Chondrocyte (in vitro differentiated cells): ENCODE data around the gene CYTH3. TPM values are rescaled to one million over a fixed set of nuclear protein-coding genes. Genes with fewer than 3 reads are reported as not detected.
"Not testable (repeated sequence)": the region's sequence is repeated elsewhere in the genome, so short reads cannot be mapped to it uniquely, and the experiment has no call there.

ENCODE experiments used
- DNase-seq: peaks from one replicate; pipeline ENCODE4 v3.0.0; 2021; ENCODE audit warnings: mixed read lengths, low spot score
- H3K27ac Mint-ChIP-seq: one replicate; pipeline ENCODE4 v1.8.0; 2021; ENCODE audit warnings: mild to moderate bottlenecking, moderate library complexity, mixed read lengths; ENCODE audit not compliant: unreplicated experiment
- H3K27me3 Mint-ChIP-seq: 2 replicates; pipeline ENCODE4 v1.8.0; 2021; ENCODE audit warnings: low read depth, mixed read lengths
- H3K36me3 Mint-ChIP-seq: 2 replicates; pipeline ENCODE4 v1.8.0; 2021; ENCODE audit warnings: low read depth, mixed read lengths
- H3K4me1 Mint-ChIP-seq: 2 replicates; pipeline ENCODE4 v1.8.0; 2021; ENCODE audit warnings: low read depth, mild to moderate bottlenecking, mixed read lengths
- H3K4me3 Mint-ChIP-seq: one replicate; pipeline ENCODE4 v1.8.0; 2021; ENCODE audit warnings: mild to moderate bottlenecking, moderate library complexity, mixed read lengths; ENCODE audit not compliant: unreplicated experiment
- H3K9me3 Mint-ChIP-seq: 2 replicates; pipeline ENCODE4 v1.8.0; 2021; ENCODE audit warnings: low read depth, mixed read lengths
- total RNA-seq: library from RNA; stranded (reverse); gene quantifications from 3 replicates; pipeline ENCODE4 v1.2.1, GENCODE V29; 2021
- TF ChIP-seq, protein P1 (sequence below): fragments of 200-600 bp; sonication (generic); IDR thresholded peaks from 2 replicates; pipeline ENCODE4 v1.5.0; 2021; ENCODE audit warnings: antibody characterized with exemption, mild to moderate bottlenecking, moderate library complexity

CYTH3 gene
- total RNA-seq, 1 donor from 2014 or later = 58.4 TPM

DNA sequence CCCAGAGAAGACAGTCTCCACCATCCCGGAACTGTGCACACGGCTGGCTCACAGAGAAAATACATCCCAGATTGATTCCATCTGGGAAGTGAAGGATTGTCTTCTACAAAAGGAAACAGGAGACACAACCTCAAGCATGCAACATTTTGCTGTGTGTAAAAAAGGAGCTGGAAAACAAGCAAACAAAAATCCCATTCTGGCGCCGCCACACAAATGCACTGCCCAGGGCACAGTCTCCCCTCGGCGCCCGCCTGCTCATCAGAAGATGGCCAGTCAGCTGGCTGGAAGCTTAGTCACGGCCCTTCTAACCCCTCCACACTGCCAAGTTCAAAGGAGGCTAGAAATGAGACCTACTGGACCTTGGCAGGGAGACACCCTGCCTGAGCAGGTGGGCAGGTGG, 14.1 kb upstream of the CYTH3 start:
- no peak for DNase-seq
- Mint-ChIP-seq H3K4me3 (no peak overlapping the region), H3K36me3 (no peaks in the 10 kb centered on the region), H3K9me3 (peaks cover 4% of the 10 kb centered on the region), H3K27ac (no peak overlapping the region), H3K27me3 (no peaks in the 10 kb centered on the region), H3K4me1 (peaks cover 29% of the 10 kb centered on the region)
- TF ChIP-seq, protein P1, sequence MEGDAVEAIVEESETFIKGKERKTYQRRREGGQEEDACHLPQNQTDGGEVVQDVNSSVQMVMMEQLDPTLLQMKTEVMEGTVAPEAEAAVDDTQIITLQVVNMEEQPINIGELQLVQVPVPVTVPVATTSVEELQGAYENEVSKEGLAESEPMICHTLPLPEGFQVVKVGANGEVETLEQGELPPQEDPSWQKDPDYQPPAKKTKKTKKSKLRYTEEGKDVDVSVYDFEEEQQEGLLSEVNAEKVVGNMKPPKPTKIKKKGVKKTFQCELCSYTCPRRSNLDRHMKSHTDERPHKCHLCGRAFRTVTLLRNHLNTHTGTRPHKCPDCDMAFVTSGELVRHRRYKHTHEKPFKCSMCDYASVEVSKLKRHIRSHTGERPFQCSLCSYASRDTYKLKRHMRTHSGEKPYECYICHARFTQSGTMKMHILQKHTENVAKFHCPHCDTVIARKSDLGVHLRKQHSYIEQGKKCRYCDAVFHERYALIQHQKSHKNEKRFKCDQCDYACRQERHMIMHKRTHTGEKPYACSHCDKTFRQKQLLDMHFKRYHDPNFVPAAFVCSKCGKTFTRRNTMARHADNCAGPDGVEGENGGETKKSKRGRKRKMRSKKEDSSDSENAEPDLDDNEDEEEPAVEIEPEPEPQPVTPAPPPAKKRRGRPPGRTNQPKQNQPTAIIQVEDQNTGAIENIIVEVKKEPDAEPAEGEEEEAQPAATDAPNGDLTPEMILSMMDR = no peak

DNA sequence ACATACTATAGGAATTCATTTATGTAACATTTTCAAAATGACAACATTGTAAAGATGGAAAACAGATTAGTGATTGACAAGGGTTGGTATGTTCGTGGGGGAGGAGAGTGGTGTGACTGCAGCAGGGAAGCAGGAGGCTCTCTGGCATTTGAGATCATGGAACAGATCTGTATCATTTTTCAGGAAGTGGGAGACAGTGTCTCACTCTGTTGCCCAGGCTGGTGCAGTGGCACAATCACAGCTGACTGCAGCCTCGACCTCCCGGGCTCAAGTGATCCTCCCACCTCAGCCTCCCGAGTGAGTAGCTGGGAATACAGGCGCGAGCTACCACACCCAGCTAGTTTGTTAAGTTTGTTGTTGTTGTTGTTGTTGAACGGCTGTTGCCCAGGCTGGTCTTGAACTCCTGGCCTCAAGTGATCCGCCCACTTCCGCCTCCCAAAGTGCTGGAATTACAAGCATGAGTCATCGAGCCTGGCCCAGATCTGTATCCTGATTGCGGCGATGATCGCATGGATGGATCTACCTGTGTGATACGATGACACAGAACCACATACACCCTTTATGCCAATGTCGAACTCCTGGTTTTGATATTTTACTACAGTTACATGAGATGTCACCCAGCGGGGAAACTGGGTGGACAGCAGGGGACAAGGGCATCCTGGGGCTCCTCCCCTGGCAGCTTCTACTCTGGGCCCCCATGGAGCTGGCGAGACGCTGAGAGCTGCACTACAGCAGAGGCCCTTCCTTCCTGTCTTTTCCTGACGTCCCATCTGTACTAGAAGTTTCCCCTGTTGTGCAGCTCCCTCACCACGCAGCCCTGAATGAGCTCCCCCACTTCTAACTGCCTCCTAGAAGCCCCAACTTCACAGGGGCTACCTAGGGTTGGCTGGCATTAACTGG, 12.3 kb upstream of the CYTH3 start:
- Mint-ChIP-seq H3K4me3 (no peak overlapping the region), H3K36me3 (no peaks in the 10 kb centered on the region), H3K27me3 (no peaks in the 10 kb centered on the region), H3K27ac (peak overlapping the region; percentile 96), H3K4me1 (peaks cover 29% of the 10 kb centered on the region), H3K9me3 (peaks cover 4% of the 10 kb centered on the region)
- TF ChIP-seq, protein P1 = no peak
- DNase-seq = no peak

DNA sequence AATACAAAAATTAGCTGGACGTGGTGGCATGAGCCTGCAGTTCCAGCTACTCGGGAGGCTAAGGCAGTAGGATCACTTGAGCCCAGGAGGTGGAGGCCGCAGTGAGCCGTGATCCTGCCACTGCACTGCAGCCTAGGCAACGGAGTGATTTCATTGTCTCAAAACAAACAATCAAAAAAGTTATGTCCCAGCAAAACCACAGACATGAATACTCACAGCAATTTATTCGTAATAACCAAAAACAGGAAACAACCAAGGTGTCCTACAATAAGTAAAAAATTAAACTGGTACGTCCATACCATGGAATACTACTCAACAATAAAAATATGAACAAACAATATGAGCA, 11.6 kb upstream of the CYTH3 start:
- TF ChIP-seq, protein P1 = no peak
- Mint-ChIP-seq H3K9me3 (peaks cover 4% of the 10 kb centered on the region), H3K36me3 (no peaks in the 10 kb centered on the region), H3K4me3 (no peak overlapping the region), H3K4me1 (peaks cover 32% of the 10 kb centered on the region), H3K27ac (peak overlapping the region; percentile 96), H3K27me3 (no peaks in the 10 kb centered on the region)
- no peak for DNase-seq

DNA sequence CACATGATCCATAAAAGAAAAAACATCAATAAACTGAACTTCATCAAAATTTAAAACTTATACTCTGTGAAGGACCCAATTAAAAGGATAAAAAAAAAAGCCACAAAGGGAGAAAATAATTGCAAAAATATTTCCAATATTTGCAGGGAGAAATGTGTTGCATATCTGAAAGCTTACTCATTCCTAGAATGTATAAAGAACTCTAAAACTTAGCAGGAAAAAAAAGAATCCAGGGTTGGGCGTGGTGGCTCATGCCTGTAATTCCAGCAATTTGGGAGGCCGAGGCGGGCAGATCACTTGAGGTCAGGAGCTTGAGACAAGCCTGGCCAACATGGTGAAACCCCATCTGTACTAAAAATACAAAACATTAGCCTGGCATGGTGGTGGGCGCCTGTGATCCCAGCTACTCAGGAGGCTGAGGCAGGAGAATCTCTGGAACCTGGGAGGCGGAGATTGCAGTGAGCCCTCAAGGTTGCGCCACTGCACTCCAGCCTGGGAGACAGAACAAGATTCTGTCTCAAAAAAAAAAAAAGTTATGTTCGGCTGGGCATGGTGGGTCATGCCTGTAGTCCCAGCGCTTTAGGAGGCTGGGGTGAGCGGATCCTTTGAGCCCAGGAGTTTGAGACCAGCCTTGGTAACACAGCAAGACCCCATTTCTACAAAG, 11.1 kb upstream of the CYTH3 start:
- Mint-ChIP-seq H3K4me1 (peaks cover 33% of the 10 kb centered on the region), H3K27ac (peak overlapping the region; percentile 96)
- not testable (repeated sequence) for DNase-seq

DNA sequence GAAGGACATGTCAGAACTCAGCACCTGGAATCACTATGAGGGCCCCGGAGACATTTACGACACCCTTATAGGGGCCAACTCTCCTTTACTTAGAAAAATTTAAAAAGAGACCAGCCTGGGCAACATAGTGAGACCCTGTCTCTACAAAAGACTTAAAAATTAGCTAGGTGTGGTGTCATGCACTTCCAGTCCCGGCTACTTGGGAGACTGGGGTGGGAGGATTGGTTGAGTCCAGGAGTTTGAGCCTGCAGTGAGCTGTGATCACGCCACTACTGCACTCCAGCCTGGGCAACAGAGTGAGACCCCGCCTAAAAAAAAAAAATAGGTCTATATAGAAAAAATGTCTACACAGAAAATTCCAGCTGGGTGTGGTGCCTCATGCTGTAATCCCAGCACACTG, 7.5 kb upstream of the CYTH3 start:
- peaks cover 4% of the 10 kb centered on the region for H3K9me3 Mint-ChIP-seq
- H3K27ac Mint-ChIP-seq = no peak overlapping the region
- TF ChIP-seq, protein P1 = no peak
- H3K4me1 Mint-ChIP-seq = peaks cover 45% of the 10 kb centered on the region
- no peaks in the 10 kb centered on the region for H3K27me3 Mint-ChIP-seq
- no peak overlapping the region for H3K4me3 Mint-ChIP-seq
- no peak for DNase-seq
- no peaks in the 10 kb centered on the region for H3K36me3 Mint-ChIP-seq

More for the DNA sequence above, 11.1 kb upstream of the CYTH3 start:
- not testable (repeated sequence) for H3K9me3 Mint-ChIP-seq, H3K36me3 Mint-ChIP-seq, H3K27me3 Mint-ChIP-seq
- peak overlapping the region; percentile 27 for H3K4me3 Mint-ChIP-seq
